ENCODE data around the gene ARPC4.
"Not testable (repeated sequence)": the region's sequence is repeated elsewhere in the genome, so short reads cannot be mapped to it uniquely, and the experiment has no call there.

Gene ARPC4

DNA sequence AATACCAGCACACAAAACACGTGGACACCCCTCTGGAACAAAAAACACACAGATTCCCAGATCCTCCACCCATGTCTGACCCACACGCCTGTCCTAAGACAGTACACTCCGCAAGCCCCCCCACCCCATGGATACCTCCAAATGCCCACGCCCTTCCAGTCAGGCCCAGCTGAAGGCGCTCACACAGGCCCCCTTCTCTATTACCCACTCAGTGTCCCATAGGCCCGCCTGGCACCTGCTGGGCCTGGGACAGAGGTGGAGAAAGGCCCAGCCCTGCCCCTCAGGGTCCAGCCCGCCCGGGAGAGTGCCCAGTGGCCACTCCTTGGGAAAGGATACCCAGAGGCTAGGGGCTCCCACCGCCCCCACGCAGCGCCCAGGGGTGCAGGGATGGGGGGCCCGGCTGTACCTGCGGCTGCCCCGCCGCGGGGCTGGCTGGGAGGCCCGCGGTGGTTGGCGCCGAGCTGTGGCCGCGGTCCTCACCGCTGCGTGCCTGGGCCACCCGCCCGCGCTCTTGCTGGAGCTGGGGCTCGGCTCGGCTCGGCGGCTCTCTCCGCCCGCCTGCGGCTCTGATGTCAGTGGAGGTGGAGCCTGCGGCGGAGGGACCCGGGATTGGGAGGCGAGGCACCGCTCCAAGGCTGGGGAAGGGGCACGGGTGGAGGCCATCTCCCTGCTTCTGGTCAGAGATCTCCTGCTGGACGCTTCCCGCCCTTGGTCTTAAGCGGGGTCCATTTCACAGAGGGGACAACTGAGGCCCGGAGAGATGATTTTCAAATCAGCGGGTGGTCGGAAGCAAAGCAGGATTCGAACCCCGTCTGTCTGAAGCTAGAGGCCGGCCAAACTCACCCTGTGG, 23.2 kb upstream of the ARPC4 start, which contains the start of gene CAMK1:
TSS of gene CAMK1 (minus strand) at position 522 of the 850 bp plus-strand sequence. CDS start 2,198 bp downstream, outside the sequence.
- peak; percentile 23 to 42 for DNase-seq (ENCODE audit: low read depth in 1 of 2, low spot score in 1 of 2)

DNA sequence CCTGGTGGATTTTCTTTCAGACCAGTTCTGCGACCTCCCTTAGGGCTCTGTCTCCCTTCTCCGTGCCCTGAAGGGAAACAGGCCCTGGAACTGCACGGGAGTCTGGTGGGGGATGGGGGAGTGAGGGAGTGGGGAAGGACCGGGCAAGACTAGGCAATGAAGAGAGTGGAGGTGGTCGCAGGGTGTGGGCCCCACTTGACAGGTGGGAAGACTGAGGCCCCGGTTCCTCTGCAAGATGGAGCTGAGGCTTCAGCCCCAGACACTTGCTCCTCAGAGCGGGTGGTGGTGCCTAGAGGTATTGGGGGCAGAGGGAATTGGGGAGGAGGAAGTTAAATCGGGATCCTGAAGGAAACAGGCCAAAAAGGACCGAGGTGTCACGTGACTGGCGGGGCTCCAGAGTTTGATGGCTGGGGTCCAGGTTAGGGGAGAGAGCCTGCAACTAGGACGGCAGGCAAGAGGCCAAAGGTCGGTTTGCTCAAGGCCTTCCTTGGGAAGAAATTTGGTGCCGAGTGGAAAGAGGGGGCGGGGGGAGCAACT, 22.5 kb upstream of the ARPC4 start:
- DNase-seq (ENCODE audit: low read depth in 1 of 2, low spot score in 1 of 2) = no peak

- DNase-seq (ENCODE audit: low read depth in 1 of 2, low spot score in 1 of 2) = not testable (repeated sequence)
These were observed 21.9 kb upstream of the ARPC4 start for GRCh38 chr3:9771007-9771406.

DNA sequence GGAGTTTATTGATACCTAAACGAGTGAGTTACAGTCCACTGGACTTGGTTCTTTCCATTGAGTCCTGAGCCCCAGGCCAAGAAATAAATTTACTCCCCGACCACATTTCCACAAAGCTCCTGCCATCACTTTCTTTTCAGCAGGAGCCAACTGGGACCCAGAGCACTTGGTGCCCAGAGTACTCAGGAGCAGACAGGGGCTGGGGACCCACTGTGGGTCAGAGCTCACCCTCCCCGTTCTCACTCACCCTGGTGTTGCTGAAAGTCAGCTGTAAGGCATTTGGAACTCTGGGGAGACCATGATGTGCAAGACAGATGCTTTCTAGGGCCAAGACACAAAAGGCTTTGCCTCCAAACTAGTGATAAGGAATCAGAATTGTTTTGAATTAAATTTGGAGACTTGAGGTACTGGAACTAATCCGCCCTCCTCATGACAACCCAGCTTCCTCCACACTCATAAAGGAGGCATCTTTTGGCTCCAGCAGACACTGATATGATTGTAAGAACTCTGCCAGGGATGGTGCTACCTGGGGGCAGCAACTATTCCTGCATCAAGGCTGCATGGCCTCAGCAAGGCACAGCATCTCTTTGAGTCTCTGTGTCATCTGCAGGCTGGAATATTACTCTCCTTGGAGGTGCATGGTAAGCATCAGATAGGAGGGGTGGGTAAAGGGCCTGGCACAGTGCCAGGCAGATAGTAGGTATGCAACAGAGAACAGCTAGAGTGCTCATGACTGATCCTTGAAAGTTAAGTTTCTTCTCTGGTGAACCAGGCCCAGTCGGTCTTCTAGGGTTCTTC, 15.8 kb upstream of the ARPC4 start:
- DNase-seq (ENCODE audit: low read depth in 1 of 2, low spot score in 1 of 2) = no peak

DNA sequence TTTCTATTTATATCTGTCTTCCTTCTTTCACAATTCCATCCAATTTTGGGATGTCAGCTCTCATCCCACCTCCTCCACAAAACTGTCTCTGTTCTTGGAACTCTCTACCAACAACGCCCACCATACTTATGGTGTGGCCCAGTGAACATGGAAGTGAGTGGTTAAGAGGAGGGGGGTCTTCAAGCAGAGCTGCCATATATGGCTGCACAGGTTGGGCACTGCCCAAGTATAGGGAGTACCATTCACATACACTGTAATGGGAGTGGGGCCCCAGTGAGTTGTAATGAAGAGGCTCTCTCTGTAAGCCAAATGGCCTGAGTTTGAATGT, 15.2 kb upstream of the ARPC4 start:
- no peak for DNase-seq (ENCODE audit: low read depth in 1 of 2, low spot score in 1 of 2)

DNA sequence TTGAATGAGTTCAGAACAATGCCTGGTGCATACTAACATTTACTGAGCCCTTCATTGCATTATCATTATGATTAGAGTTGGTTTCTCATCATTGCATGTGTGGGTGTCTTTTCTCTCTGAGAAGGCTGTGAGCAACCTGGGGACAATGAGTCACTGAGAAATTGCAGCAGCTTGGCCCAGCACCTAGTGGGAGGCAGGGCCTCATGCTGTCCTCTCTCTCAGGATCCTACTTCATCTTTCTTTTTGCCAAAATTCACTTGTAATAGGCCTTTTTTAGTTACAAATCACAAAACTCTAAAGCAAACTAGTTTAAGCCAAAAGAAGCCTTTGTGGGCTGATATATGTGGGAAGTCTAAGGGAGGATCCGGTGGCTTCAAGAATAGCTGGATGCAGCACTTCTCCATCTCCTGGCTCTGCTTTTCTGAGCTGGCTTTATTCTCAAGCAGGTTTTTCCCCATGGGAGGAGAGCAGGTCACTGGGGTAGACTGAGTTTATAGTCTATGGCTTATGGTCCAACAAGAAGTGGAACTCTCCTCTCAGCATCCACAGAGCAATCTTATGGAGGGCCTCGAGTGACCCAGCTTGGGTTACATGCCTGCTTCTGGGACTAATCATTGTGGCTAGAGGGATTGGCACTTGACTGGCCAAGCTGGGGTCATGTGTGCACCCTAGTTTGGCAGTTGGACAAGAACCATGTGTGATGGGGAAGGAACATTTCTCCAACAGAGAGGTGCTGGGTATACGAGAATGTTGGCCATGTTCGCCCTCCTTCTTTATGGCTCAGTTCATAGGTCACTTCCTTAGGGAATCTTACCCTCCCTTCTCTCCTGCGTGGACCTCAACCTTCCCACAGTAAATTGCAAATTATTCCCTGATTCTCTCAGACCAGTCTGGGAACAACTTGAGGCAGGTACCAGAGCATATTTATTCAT, 14.5 kb upstream of the ARPC4 start:
- peak in 1 of 2 donors; percentile 27 for DNase-seq (ENCODE audit: low read depth in 1 of 2, low spot score in 1 of 2)

- no peak for DNase-seq (ENCODE audit: low read depth in 1 of 2, low spot score in 1 of 2)
These were observed 13.7 kb upstream of the ARPC4 start for GRCh38 chr3:9779075-9779593.

GRCh38 chr3:9779721-9780457, 13.0 kb upstream of the ARPC4 start:
- no peak for DNase-seq (ENCODE audit: low read depth in 1 of 2, low spot score in 1 of 2)

DNA sequence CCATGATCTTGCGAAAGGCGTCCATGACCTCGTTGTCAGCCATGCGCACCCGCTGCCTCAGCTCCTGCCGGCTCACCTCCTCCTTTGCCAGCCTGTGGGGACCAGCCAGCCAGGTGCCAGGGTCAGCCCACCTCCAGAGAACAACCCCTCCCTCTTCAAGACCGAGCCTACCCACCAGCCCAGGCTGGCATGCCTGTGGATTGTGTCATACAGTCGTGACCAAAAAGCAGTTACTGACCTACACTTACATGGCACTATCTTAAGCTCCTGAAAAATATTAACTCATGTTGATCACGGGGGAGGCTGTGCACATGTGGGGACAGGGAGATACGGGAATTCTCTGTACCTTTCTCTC, 12.4 kb upstream of the ARPC4 start:
- DNase-seq (ENCODE audit: low read depth in 1 of 2, low spot score in 1 of 2) = no peak

DNA sequence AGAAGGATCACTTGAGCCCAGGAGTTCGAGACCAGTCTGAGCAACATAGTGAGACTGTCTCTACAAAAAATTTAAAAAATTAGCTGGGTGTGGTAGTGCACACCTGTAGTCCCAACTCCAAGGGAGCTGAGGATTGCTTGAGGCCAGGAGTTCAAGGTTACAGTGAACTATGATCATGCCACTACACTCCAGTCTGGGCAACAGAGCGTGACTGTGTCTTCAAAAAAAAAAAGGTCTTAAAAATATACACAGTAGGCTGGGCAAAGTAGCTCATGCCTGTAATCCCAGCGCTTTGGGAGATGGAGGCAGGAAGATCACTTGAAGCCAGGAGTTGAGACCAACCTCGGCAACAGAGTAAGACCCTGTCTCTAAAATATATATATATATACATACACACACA, 12.0 kb upstream of the ARPC4 start:
- DNase-seq (ENCODE audit: low read depth in 1 of 2, low spot score in 1 of 2) = no peak

DNA sequence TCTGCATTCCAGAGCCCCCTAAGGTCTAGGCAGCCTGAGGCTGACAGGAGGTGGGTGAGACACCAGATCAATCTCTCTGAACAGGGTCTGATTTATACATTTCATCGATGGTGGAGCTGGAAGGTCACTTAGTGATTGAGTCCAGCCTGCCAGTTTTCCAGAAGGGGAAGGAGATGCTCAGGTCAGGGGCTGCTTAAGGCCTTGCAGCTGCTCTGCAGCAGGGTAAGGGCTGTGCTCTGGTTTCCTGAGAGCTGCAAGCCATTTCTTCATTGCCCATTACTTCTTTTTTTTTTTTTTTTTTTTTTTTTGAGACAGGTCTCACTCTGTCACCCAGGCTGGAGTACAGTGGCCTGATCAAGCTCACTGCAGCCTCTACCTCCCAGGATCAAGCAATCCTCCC, 11.3 kb upstream of the ARPC4 start:
- no peak for DNase-seq (ENCODE audit: low read depth in 1 of 2, low spot score in 1 of 2)

DNA sequence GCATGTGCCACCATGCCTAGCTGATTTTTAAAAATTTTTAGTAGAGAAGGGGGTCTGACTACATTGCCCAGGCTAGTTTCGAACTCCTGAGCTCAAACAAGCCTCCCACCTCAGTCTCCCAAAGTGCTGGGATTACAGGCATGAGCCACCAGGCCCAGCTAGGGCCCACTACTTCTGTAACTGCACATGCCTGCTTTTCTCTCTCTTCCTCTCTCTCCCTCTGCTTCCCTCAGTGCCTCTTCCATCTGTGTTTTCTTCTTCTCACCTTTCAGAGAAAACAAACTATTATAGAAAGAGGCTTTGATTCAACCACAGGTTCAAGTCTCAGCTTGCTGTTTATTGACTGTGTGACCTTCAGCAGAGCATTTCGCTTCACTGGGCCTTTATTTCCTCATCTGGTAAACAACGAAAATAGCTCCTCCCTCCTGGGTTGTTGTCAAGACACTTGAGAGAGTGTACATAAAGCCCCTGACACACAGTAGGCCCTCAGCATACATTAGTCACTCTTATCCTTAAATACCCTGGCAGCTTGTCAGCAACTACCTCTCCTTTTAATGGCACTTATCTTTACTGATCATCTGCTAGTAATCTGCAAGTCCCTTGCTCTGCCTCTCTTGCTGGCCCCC, 10.8 kb upstream of the ARPC4 start:
- DNase-seq (ENCODE audit: low read depth in 1 of 2, low spot score in 1 of 2) = no peak

GRCh38 chr3:9782770-9783169, 10.1 kb upstream of the ARPC4 start:
- DNase-seq (ENCODE audit: low read depth in 1 of 2, low spot score in 1 of 2) = no peak

GRCh38 chr3:9783954-9784353, 8.9 kb upstream of the ARPC4 start:
- no peak for DNase-seq (ENCODE audit: low read depth in 1 of 2, low spot score in 1 of 2)

- DNase-seq (ENCODE audit: low read depth in 1 of 2, low spot score in 1 of 2) = no peak
These were observed 7.9 kb upstream of the ARPC4 start for GRCh38 chr3:9784965-9785364.

GRCh38 chr3:9785602-9786001, 7.3 kb upstream of the ARPC4 start:
- DNase-seq (ENCODE audit: low read depth in 1 of 2, low spot score in 1 of 2) = no peak

- no peak for DNase-seq (ENCODE audit: low read depth in 1 of 2, low spot score in 1 of 2)
These were observed 6.6 kb upstream of the ARPC4 start for GRCh38 chr3:9786209-9786739.

DNA sequence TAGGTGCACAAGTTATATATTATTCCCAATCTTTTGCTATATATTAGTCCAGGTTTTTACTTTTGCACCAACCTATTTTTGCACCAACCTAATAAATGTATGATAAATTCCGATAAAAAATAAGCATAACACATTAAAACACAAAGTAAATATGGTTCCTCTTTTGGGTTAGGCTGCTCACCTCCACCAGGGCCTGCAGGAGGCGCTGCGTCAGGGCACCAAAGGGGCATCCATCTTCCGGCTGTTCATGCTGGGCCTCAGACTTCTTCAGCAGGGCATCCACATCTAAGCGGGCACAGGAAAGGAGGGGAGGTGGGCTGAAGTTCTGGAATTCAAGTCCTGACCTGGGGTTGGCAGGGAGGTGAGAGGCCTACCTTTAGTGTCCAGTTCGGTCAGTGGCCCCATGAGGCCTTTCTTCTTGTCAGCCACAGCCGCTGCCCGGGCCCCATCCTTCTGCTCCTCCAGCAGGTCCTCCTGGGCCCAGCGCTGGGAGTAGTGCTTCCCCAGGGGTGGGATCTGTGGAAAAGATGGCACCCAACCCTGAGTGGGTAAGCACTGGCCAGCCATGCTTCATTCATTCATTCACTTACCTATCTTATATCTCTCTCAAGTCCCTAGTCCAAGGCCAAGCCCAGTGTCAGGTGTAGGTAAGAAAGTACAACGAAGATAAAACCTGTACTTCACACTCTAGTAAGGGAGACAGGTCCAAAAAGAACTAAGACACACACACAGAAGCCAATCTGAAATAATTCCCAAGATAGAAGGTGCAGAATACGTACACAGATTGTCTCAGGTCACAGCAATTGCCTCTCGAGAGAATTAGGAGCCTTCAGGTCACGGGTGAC, 5.8 kb upstream of the ARPC4 start:
- DNase-seq (ENCODE audit: low read depth in 1 of 2, low spot score in 1 of 2) = no peak

DNA sequence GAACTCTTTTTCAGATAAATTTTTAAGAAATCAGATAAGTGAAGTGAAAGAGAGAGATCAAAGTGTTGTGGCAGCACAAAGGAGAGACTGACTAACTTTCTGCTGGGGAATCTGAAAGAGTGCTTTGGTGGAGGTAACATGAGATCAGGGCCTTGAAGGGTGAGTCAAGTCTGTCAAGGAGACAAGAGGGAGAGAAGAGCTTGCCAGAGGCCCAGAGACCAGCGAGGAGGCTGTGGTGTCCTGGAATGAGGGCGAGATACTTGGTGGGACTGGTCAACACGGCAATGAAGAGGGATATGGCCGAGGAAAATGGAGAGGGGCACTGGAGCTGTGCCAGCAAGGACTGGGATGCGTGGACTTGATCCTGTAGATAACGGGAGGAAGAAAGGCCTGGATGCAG, 5.2 kb upstream of the ARPC4 start:
- DNase-seq (ENCODE audit: low read depth in 1 of 2, low spot score in 1 of 2) = no peak

Measured in activated T-helper 1 cell treated with anti-CD3 and anti-CD28 coated beads, Interleukin-2, amount 50 U/mL, for 16 hours (primary cell).